ENCODE data around the gene MB21D2.

MB21D2 gene

DNA sequence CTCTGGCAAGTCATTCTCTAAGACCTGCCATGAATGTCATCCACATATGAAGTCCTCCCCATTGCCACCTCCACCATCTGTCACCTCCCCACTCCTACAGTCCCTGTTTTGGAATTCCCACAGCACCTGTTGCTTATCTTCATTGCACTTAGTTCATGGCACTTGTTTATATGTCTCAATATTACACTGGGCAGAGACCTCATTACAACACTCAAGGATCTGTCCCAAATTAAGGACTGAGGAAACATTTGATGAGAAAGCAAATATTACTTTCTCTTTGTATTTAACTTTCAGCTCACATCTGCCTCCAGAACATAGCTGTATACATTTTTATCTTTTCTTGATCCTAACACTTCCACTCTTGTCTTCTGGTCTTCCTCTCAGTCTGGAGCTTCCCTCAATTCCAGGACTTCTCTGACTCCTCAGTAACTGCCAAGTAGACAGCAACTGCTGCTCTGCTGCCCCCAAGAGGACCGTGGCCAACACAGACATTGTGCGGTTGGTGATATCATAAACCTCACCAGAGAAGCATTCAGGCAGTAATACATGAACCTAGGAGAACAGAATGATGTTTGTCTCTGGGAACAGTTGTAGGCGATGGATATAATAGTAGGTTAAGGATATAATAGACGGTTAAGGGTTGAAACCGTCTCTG is 145.3 kb downstream of the MB21D2 start:
- no peak; the same call in 1 of the 2 replicates for TF ChIP-seq CTCF (IDR thresholded peaks at IDR 0.05; ENCODE audit: low read depth, low read length)
- no peak overlapping the region for H3K4me3 ChIP-seq (ENCODE audit: low read depth, low read length)

DNA sequence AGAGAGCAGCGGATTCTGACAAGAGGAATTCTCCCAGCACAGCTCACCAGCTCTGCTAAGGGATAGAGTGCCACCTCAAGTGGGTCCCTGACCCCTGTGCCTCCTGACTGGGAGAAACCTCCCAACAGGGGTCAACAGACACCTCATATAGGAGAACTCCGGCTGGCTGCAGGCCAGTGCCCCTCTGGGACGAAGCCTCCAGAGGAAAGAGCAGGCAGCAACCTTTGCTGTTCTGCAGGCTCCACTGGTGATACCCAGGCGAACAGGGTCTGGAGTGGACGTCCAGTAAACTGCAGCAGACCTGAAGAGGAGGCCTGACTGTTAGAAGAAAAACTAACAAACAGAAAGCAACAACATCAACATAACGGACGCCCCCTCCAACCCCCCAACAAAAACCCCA is 159.0 kb downstream of the MB21D2 start:
- no peak for TF ChIP-seq CTCF (IDR thresholded peaks at IDR 0.05; ENCODE audit: low read depth, low read length)

DNA sequence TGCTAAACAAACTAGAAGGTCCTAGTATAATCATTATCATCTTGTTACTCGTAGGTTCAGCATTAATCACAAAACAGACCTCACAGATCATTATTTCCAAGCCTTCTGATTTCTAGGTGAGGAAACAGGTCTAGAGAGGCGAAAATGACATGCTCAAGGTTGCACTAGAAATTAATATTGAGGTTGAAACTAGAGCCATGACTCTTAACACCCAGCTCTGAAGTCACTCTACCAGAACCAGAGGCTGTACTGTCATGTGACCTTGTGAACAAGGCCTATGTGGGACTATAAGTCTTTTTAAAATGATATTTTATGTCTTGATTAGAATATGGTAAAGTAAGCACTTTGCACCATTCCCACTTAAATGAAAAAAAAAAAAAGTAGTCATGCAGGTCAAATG is 166.5 kb downstream of the MB21D2 start:
- no peak for TF ChIP-seq CTCF (IDR thresholded peaks at IDR 0.05; ENCODE audit: low read depth, low read length)
- no peak overlapping the region for H3K4me3 ChIP-seq (ENCODE audit: low read depth, low read length)

More for the DNA sequence above, 159.0 kb downstream of the MB21D2 start:
- H3K4me3 ChIP-seq (ENCODE audit: low read depth, low read length) = no peak overlapping the region

DNA sequence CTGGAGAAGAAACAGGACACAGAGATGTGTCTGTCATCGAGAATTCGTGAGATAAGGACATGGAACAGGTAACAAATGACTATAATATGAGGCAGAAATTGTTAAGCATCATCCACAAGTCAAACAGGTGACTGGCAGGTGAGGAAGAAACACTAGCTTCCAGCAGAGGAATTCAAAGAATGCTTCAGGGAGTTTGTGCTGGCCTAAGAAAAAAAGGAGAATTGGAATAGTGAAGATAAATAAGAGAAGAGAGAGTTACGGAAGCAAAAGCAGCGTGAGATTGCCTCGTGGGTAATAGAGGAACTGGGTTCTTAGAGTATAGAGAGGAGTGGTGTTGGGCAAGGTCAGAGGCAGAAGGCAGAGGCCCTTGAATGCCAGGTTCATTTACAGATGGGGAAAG is 167.5 kb downstream of the MB21D2 start:
- no peak overlapping the region for H3K4me3 ChIP-seq (ENCODE audit: low read depth, low read length)
- TF ChIP-seq CTCF (IDR thresholded peaks at IDR 0.05; ENCODE audit: low read depth, low read length) = no peak

- TF ChIP-seq CTCF (IDR thresholded peaks at IDR 0.05; ENCODE audit: low read depth, low read length) = no peak
- no peak overlapping the region for H3K4me3 ChIP-seq (ENCODE audit: low read depth, low read length)
Observed at GRCh38 chr3:192747746-192748145, 169.9 kb downstream of the MB21D2 start.

DNA sequence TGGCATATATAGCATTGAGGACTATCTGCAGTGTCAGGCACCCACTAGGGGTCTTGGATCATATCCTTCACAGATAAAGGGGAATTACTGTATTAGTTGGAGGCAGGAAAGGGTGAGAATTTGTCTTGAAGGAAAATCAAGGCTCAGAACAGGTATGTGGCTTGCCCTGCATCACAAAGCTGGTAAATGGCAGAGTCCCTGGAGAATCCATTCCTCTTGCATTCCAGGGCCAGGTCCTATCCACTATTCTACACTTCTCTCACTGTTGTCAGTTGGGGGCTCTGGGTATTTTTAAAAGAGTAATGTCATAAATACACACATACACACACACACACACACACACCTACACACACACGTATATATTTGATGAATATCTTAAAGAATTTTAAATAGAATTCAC is 170.5 kb downstream of the MB21D2 start:
- no peak for TF ChIP-seq CTCF (IDR thresholded peaks at IDR 0.05; ENCODE audit: low read depth, low read length)
- no peak overlapping the region for H3K4me3 ChIP-seq (ENCODE audit: low read depth, low read length)
